Caco-2 (cell line): ENCODE data around the gene DIO3. TPM values are rescaled to one million over a fixed set of nuclear protein-coding genes. Genes with fewer than 3 reads are reported as not detected.
A peak's percentile ranks its signal among the peaks of the same experiment; 100 is the strongest.

ENCODE experiments used
- Bru-seq: library from RNA; stranded (reverse); fragments of 400-500 nt; gene quantifications from one replicate; lab custom pipeline; 2021; lab: Mats Ljungman, UMichigan
- BruChase-seq, 2 experiments: library from RNA; stranded (reverse); fragments of 400-500 nt; gene quantifications; one replicate each; lab custom pipeline; 2021; lab: Mats Ljungman, UMichigan
- BruUV-seq: library from RNA; stranded (reverse); fragments of 400-500 nt; replicated peaks from 2 replicates; lab custom pipeline; 2021; lab: Mats Ljungman, UMichigan
- CTCF ChIA-PET: fragments of 300-600 bp; sonication (Branson Sonifier 250); formaldehyde crosslinking; loops from one replicate; lab custom pipeline; 2022; ENCODE audit warnings: antibody characterized with exemption; lab: Charles Lee
- POLR2A ChIA-PET: fragments of 300-600 bp; sonication (Branson Sonifier 250); formaldehyde crosslinking; loops from one replicate; lab custom pipeline; 2022; ENCODE audit warnings: antibody characterized with exemption; lab: Charles Lee
- DNase-seq, 2 experiments: peaks; one replicate each; pipeline versions ENCODE4 v3.0.0 to v3.0.0-alpha.2; 2020 to 2022
- H3K27me3 ChIP-seq: replicated peaks from 2 replicates; pipeline ENCODE4 v1.6.0; 2011; ENCODE audit warnings: low read length; ENCODE audit not compliant: control insufficient read depth, insufficient read depth
- H3K36me3 ChIP-seq: 2 replicates; pipeline ENCODE4 v1.5.1; 2011; ENCODE audit warnings: low read length; ENCODE audit not compliant: control insufficient read depth, insufficient read depth
- H3K4me1 ChIP-seq: fragments of 250-450 bp; sonication (Bioruptor Pico); 2 replicates; pipeline ENCODE4 v1.5.1; 2020; ENCODE audit warnings: mild to moderate bottlenecking
- H3K4me3 ChIP-seq: 2 replicates; pipeline ENCODE4 v1.5.1; 2011; ENCODE audit warnings: low read depth, mild to moderate bottlenecking, control low read depth, low read length
- H3K9me3 ChIP-seq: fragments of 250-450 bp; sonication (Bioruptor Pico); 2 replicates; pipeline ENCODE4 v1.5.1; 2020; ENCODE audit warnings: mild to moderate bottlenecking, moderate library complexity
- H3K27ac Mint-ChIP-seq: one replicate; pipeline ENCODE4 v1.8.0; 2022; ENCODE audit warnings: mixed read lengths; ENCODE audit not compliant: unreplicated experiment
- H3K27me3 Mint-ChIP-seq: one replicate; pipeline ENCODE4 v1.8.0; 2022; ENCODE audit warnings: mixed read lengths; ENCODE audit not compliant: insufficient read depth, unreplicated experiment
- H3K36me3 Mint-ChIP-seq: one replicate; pipeline ENCODE4 v1.8.0; 2022; ENCODE audit warnings: mild to moderate bottlenecking, mixed read lengths; ENCODE audit not compliant: insufficient read depth, unreplicated experiment
- H3K4me1 Mint-ChIP-seq: one replicate; pipeline ENCODE4 v1.8.0; 2022; ENCODE audit warnings: low read depth, mixed read lengths; ENCODE audit not compliant: unreplicated experiment
- H3K4me3 Mint-ChIP-seq: one replicate; pipeline ENCODE4 v1.8.0; 2022; ENCODE audit warnings: mild to moderate bottlenecking, moderate library complexity, mixed read lengths; ENCODE audit not compliant: unreplicated experiment
- H3K9me3 Mint-ChIP-seq: one replicate; pipeline ENCODE4 v1.8.0; 2022; ENCODE audit warnings: mixed read lengths; ENCODE audit not compliant: unreplicated experiment
- CTCF ChIP-seq, 2 experiments: fragments of 200-600 bp in 1 of 2; IDR thresholded peaks; 1 replicate in 1 of 2; 2 replicates in 1 of 2; pipeline versions ENCODE4 v1.5.1 to v1.8.0; 2011 to 2022; ENCODE audit warnings: antibody characterized with exemption in 1 of 2, control low read depth in 1 of 2, inconsistent platforms in 1 of 2, low read depth in 1 of 2, low read length in 1 of 2, mild to moderate bottlenecking in 1 of 2, moderate library complexity in 1 of 2; ENCODE audit not compliant: insufficient read depth in 1 of 2, severe bottlenecking in 1 of 2, unreplicated experiment in 1 of 2
- intact Hi-C: fragments of 100-400 bp; cut with micrococcal nuclease; formaldehyde crosslinking; loops from one replicate; pipeline ENCODE4 v1.10.0; 2022; ENCODE audit not compliant: unreplicated experiment
- long read RNA-seq: library from polyadenylated mRNA; stranded (forward); transcript quantifications from one replicate; pipeline ENCODE4 v2.0.0, GENCODE V29; 2022
- total RNA-seq: library from RNA; stranded (reverse); gene quantifications from 2 replicates; pipeline ENCODE4 v1.2.3, GENCODE V29; 2022

The DIO3 gene
- total RNA-seq, result 0.41 and 0.53 TPM in 2 replicates
- Bru-seq, nascent RNA, result not detected
- BruChase-seq, experiment 1, labeled RNA remaining after a 2-hour chase, result not detected
- BruChase-seq, experiment 2, labeled RNA remaining after a 6-hour chase, result percentile 19 among the genes with signal in this experiment
- long read RNA-seq, result 0 reads

DNA sequence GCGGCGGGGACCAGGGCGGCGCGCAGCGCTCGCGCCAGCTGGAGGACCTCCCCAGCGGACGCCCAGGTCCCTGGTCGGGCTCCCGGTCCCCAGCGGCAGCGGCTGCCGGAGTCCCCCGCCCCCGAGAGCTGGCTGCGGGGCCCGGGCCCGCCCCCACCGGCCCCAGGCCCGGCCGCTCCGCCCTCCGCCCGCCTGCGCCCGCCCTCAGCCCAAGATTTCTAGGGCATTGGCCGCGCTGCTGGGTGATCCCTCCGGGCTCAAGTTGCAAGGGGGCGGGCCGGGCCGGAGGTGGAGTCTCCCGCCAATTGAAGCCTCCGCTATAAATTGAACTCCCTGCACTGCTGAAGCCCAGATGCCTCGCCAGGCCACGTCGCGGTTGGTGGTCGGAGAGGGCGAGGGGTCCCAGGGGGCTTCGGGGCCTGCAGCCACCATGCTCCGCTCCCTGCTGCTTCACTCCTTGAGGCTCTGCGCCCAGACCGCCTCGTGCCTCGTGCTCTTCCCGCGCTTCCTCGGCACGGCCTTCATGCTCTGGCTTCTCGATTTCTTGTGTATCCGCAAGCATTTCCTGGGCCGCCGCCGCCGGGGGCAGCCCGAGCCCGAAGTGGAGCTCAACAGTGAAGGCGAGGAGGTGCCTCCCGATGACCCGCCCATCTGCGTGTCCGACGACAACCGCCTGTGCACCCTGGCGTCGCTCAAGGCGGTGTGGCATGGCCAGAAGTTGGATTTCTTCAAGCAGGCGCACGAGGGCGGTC lies at the start of gene DIO3:
Gene DIO3 (plus strand): TSS at position 351 of the 752 bp plus-strand sequence.
- H3K4me1 ChIP-seq, result 0 out of 2 replicates have a peak, but pooled peaks cover 5% of the 10 kb centered on the region
- Mint-ChIP-seq H3K9me3 (no peaks in the 10 kb centered on the region), H3K27me3 (peaks cover 26% of the 10 kb centered on the region), H3K4me3 (peak within 1 kb of the TSS; percentile 57), H3K36me3 (no peaks in the 10 kb centered on the region), H3K4me1 (no peaks in the 10 kb centered on the region), H3K27ac (no peak within 1 kb of the TSS)
- POLR2A ChIA-PET, result no interaction called here
- CTCF ChIA-PET, result no interaction called here
- intact Hi-C loops, result no loop called here
- peaks cover 5% of the 10 kb centered on the region; the same call in 1 of the 2 replicates for H3K9me3 ChIP-seq
- TF ChIP-seq CTCF (IDR thresholded peaks at IDR 0.05; ENCODE audit: insufficient read depth in 1 of 2, low read depth in 1 of 2, low read length in 1 of 2, severe bottlenecking in 1 of 2, unreplicated experiment in 1 of 2), result no peak
- peak; percentile 63 to 64 for DNase-seq
- H3K4me3 ChIP-seq, result peak within 1 kb of the TSS; percentile 10
- BruUV-seq, result no TSS peak
- no peaks in the 10 kb centered on the region; the same call in 1 of the 2 replicates for H3K36me3 ChIP-seq
- peaks cover 3% of the 10 kb centered on the region; the same call in 1 of the 2 replicates for H3K27me3 ChIP-seq

DNA sequence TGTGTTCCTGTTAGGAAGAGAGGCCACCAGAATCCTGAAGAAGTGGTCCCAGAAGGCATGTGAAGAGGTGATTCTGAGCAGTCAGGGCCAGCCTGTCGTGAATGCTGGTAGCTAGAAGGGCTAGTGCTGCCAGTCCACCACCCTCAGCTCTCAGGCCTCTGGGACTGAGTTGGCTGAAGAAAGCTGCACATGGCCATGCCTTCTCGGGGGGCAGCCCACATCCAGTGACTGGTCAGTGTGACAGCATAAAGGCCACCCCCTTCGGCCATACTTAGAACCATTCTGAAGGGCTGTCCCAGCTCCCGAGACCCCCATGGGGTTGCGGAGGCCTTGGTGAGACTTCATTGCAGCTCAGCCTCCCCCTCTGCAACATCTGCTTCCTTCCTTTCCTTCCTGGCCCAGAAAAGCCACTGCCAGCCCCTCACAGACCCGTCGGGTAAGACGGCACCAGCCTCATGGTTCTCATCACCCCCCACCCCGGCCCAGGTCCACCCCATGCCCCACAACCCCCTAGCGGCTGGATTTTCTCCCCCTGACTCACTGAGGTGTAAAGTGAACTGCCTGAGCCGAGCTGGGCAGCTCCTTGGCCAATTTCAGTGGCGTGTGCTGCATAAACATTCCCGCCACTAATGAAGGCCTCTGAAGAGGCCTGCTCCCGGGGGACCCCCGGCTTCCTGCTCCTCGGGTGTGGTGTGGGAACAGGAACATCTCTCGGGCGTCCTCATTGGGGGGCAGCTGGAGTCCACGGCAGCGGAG lies 49.5 kb upstream of the DIO3 start:
- no peaks in the 10 kb centered on the region for H3K36me3 ChIP-seq
- no peaks in the 10 kb centered on the region for H3K9me3 ChIP-seq
- no peaks in the 10 kb centered on the region for H3K27me3 ChIP-seq
- H3K4me3 ChIP-seq, result no peak overlapping the region
- Mint-ChIP-seq H3K27ac (no peak overlapping the region), H3K4me3 (no peak overlapping the region), H3K9me3 (peaks cover 15% of the 10 kb centered on the region), H3K4me1 (no peaks in the 10 kb centered on the region), H3K36me3 (no peaks in the 10 kb centered on the region), H3K27me3 (no peaks in the 10 kb centered on the region)
- intact Hi-C loops, result no loop called here
- no TSS peak for BruUV-seq
- no peak for DNase-seq
- ChIA-PET CTCF (no interaction called here), POLR2A (no interaction called here)
- no peak for TF ChIP-seq CTCF (IDR thresholded peaks at IDR 0.05; ENCODE audit: insufficient read depth in 1 of 2, low read depth in 1 of 2, low read length in 1 of 2, severe bottlenecking in 1 of 2, unreplicated experiment in 1 of 2)
- H3K4me1 ChIP-seq, result no peaks in the 10 kb centered on the region

- DNase-seq, result no peak
- no peaks in the 10 kb centered on the region for H3K36me3 Mint-ChIP-seq
- peaks cover 15% of the 10 kb centered on the region for H3K9me3 Mint-ChIP-seq
- no peaks in the 10 kb centered on the region for H3K27me3 Mint-ChIP-seq
- intact Hi-C loops, result no loop called here
- ChIA-PET POLR2A (no interaction called here), CTCF (no interaction called here)
- Histone ChIP-seq H3K4me1 (no peaks in the 10 kb centered on the region), H3K27me3 (no peaks in the 10 kb centered on the region), H3K36me3 (no peaks in the 10 kb centered on the region), H3K4me3 (no peak overlapping the region), H3K9me3 (no peaks in the 10 kb centered on the region)
- BruUV-seq, result no TSS peak
- H3K4me1 Mint-ChIP-seq, result no peaks in the 10 kb centered on the region
- H3K27ac Mint-ChIP-seq, result no peak overlapping the region
- TF ChIP-seq CTCF (IDR thresholded peaks at IDR 0.05; ENCODE audit: insufficient read depth in 1 of 2, low read depth in 1 of 2, low read length in 1 of 2, severe bottlenecking in 1 of 2, unreplicated experiment in 1 of 2), result no peak
- no peak overlapping the region for H3K4me3 Mint-ChIP-seq
Measured at GRCh38 chr14:101512376-101512695, 49.0 kb upstream of the DIO3 start.
